Measurements from ENCODE around the gene GPR26. TPM values are rescaled to one million over a fixed set of nuclear protein-coding genes. Genes with fewer than 3 reads are reported as not detected.

The GPR26 gene
- total and polyA plus RNA-seq, 5 donors: not detected

- no peak for ATAC-seq
- no peak overlapping the region for H3K27ac ChIP-seq (ENCODE audit: low read length)
- no peaks in the 10 kb centered on the region for H3K9me3 ChIP-seq (ENCODE audit: control insufficient read depth, low read length)
- intact Hi-C loops (cut with DNase I): no loop called here
- DNase-seq: no peak
- WGBS: 57% methylated on average over 10 of the region's 10 CpGs
- H3K27me3 ChIP-seq (ENCODE audit: control insufficient read depth, insufficient read depth): no peaks in the 10 kb centered on the region
- no peak overlapping the region for H3K4me3 ChIP-seq (ENCODE audit: low read length)
- no peaks in the 10 kb centered on the region for H3K4me1 ChIP-seq (ENCODE audit: control insufficient read depth, insufficient read depth, low read length)
Observed at GRCh38 chr10:123742751-123743440, 76.7 kb downstream of the GPR26 start.

DNA sequence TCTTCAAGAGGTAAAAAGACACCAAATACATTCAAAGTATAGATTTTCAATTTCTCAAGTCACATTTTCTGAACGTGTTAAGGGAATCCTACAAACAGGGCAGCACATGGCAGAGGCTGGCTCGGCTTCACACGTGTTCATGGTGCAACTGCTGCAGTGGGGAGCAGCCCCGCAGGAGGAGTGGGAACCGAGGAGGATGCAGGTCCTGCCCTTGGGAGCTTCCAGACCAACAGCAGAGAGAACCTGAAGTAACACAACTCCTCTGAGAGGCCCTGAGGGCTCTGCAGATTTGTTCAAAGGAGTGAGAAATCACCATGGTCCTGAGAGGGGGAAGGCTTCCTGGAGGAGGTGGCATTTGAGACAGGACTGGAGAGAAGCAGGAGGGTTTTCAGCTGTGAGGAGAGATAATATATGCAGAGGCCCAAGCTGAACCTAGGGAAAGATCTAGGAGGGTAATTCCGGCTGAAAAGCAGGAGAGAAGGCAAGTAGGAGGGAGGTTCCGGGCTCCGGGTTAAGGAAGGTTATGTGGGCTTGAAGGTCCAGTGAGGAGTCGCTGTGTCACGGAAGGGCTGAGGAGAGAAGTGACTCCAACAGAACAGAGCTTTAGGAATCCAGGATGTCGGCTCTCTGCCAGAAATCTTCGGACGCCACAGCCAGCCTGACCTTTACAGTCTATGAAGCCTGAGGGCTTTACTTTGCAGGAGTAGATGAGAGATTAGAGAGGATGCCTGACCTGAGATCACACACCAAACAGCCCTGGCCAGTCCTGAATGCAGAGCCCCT is 77.5 kb downstream of the GPR26 start:
- H3K27me3 ChIP-seq (ENCODE audit: control insufficient read depth, insufficient read depth): no peaks in the 10 kb centered on the region
- H3K27ac ChIP-seq (ENCODE audit: low read length): no peak overlapping the region
- DNase-seq (peak in 1 of 3 donors; percentile 31), ATAC-seq (peak in 1 of 2 donors; percentile 59)
- H3K9me3 ChIP-seq (ENCODE audit: control insufficient read depth, low read length): no peaks in the 10 kb centered on the region
- no peaks in the 10 kb centered on the region for H3K4me1 ChIP-seq (ENCODE audit: control insufficient read depth, insufficient read depth, low read length)
- intact Hi-C loops (cut with DNase I): no loop called here
- no peak overlapping the region for H3K4me3 ChIP-seq (ENCODE audit: low read length)
- WGBS: 45% methylated on average over 13 of the region's 13 CpGs

- intact Hi-C loops (cut with DNase I): no loop called here
- ATAC-seq (no peak), DNase-seq (no peak)
- Histone ChIP-seq H3K27ac (ENCODE audit: low read length) (no peak overlapping the region), H3K4me1 (ENCODE audit: control insufficient read depth, insufficient read depth, low read length) (no peaks in the 10 kb centered on the region), H3K4me3 (ENCODE audit: low read length) (no peak overlapping the region), H3K27me3 (ENCODE audit: control insufficient read depth, insufficient read depth) (no peaks in the 10 kb centered on the region), H3K9me3 (ENCODE audit: control insufficient read depth, low read length) (no peaks in the 10 kb centered on the region)
- WGBS: 65% methylated on average over 6 of the region's 6 CpGs
Observed at GRCh38 chr10:123744224-123744536, 78.0 kb downstream of the GPR26 start.

Other genes with a start within 250 kb of the GPR26 start
- gene CPXM2, start 225.5 kb downstream of the GPR26 start, total RNA-seq: 10 to 100 TPM in 2 of 4 donors, 1 to 10 TPM in 2; 4.9 to 12.8 (median 8.4) TPM
- gene CPXM2, start 225.5 kb downstream of the GPR26 start, polyA plus RNA-seq: 2.1 TPM